Stomach (tissue), 4 donors: ENCODE results near the gene CSNK2A1.

ENCODE experiments used
- EP300 ChIP-seq: sonication (generic); formaldehyde crosslinking; IDR thresholded peaks from one replicate; pipeline ENCODE4 v1.6.1; 2017; ENCODE audit warnings: antibody characterized with exemption
- POLR2A ChIP-seq, 4 donors: fragments of 450-650 bp; IDR thresholded peaks; one replicate each; pipeline ENCODE4 v1.6.1; 2016; ENCODE audit warnings: antibody characterized with exemption in 4 of 4, control low read depth in 2 of 4, mild to moderate bottlenecking in 1 of 4, moderate library complexity in 1 of 4
- POLR2AphosphoS5 ChIP-seq, 3 donors: sonication (generic); formaldehyde crosslinking; IDR thresholded peaks; one replicate each; pipeline ENCODE4 v1.6.1; 2016; ENCODE audit warnings: antibody characterized with exemption in 3 of 3
- TF ChIP-seq, protein P1 (sequence below), 7 experiments: fragments of 450-650 bp in 4 of 7; fragments of 200-600 bp in 3 of 7; sonication (generic) in 3 of 7; IDR thresholded peaks; one replicate each; pipeline ENCODE4 v1.5.1; 2016 to 2019; ENCODE audit warnings: antibody characterized with exemption in 7 of 7, control low read depth in 2 of 7, mild to moderate bottlenecking in 1 of 7

DNA sequence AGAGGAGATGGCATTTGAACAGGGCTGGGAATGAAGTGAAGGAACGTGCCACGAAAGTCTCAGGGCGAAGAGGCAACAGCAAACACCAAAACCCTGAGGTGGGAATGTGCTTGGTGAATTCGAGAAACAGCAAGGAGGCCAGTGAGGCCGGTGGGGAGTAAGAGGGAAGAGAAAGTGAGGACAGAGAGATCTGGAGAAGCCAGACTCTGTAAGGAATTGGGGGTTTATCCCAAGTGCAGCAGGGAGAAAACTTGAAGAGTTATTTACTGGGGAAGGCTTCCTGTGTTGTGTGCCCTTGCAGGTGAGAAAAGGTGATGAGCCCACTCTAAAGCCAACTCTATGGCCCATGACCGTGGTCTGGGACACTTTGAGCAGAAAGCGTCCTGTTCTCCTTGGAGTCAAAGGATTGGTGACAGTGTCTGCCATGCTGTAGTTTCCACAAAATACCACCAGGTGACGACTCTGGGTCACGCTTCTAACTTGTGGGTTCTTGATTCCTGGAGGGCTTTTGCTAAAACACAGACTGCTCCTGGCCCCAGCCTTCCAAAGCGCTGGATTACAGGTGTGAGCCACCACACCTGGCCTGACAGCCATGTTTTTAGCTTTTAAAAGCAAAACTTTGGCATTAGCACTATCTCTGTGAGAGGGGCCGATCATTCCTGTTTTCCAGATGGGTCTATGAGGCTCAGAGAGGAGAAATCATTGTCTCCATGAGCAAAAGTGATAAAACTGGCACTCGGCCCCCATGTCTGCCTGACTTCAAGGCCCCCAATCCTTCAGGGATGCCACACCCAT is 18.0 kb upstream of the CSNK2A1 start:
- no peak for TF ChIP-seq POLR2AphosphoS5 (IDR thresholded peaks at IDR 0.05)
- TF ChIP-seq, protein P1, sequence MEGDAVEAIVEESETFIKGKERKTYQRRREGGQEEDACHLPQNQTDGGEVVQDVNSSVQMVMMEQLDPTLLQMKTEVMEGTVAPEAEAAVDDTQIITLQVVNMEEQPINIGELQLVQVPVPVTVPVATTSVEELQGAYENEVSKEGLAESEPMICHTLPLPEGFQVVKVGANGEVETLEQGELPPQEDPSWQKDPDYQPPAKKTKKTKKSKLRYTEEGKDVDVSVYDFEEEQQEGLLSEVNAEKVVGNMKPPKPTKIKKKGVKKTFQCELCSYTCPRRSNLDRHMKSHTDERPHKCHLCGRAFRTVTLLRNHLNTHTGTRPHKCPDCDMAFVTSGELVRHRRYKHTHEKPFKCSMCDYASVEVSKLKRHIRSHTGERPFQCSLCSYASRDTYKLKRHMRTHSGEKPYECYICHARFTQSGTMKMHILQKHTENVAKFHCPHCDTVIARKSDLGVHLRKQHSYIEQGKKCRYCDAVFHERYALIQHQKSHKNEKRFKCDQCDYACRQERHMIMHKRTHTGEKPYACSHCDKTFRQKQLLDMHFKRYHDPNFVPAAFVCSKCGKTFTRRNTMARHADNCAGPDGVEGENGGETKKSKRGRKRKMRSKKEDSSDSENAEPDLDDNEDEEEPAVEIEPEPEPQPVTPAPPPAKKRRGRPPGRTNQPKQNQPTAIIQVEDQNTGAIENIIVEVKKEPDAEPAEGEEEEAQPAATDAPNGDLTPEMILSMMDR (IDR thresholded peaks at IDR 0.05): peak in 5 of 7 experiments; percentile 92 to 98 (median 93)
- no peak for TF ChIP-seq POLR2A (IDR thresholded peaks at IDR 0.05)
- no peak for TF ChIP-seq EP300
